Hippocampal formation (tissue), 2 donors: ENCODE data around the gene TMEM213.

Experiments used
- DNase-seq, 2 donors: peaks; one replicate each; lab custom pipeline; 2025; lab: John Stamatoyannopoulos, UW

The TMEM213 gene, protein sequence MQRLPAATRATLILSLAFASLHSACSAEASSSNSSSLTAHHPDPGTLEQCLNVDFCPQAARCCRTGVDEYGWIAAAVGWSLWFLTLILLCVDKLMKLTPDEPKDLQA

GRCh38 chr7:138797715-138798320, at the start of gene TMEM213, which contains the start of gene ATP6V0A4:
Gene TMEM213, plus strand, starts transcription at chr7:138797994. Its CDS starts 111 bp downstream, at chr7:138798105.
Gene ATP6V0A4, minus strand, starts transcription at chr7:138798196. Its CDS starts 26,949 bp downstream, at chr7:138771247.
- DNase-seq = no peak

- no peak for DNase-seq
Measured at GRCh38 chr7:138748666-138749065, 49.1 kb upstream of the TMEM213 start.

DNA sequence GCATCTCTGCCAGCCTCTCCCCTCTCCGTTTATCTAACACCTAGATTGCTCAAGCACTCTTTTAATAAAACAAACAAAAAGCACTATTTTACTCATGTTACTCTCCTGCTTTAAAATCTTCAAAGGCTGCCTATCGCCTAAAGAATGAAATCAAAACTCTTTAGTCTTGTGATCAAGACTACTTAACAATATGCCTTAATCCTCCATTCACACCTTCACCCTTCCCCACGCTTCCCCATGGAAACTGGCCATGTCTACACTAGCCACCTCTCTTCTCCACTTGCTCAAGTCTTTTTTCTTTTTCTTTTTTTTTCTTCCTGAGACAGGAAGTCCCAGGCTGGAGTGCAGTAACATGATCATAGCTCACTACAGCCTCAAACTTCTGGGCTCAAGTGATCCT, 47.8 kb upstream of the TMEM213 start:
- DNase-seq = no peak

- no peak for DNase-seq
Measured at GRCh38 chr7:138750473-138750872, 47.3 kb upstream of the TMEM213 start.

DNA sequence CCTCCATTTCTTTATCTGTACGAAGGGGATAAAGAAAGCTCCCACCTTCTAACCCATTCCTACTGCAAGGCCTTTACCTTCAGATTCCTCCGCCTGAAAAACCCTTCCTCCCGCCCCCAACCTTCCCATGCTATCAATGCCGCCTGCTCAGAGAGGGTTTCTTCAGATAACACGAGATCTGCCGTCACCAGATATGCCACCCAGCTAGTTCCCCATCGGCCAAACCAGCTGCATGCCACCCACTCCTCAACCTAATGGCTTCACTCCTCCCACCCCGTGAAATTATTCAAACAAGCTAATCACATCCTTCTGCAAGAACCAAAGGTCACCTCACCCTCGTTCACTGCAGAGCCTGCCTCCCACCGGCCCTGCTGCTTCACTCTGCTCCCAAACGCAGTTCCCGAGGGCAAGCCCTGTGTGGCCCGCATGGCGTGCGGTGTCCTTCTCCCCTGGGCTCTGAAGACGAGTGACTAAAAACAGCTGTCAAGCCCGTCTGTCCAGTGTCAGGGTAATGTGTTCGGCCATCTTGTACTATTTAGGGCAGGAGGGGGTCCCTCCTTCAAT, 46.8 kb upstream of the TMEM213 start:
- no peak for DNase-seq

DNA sequence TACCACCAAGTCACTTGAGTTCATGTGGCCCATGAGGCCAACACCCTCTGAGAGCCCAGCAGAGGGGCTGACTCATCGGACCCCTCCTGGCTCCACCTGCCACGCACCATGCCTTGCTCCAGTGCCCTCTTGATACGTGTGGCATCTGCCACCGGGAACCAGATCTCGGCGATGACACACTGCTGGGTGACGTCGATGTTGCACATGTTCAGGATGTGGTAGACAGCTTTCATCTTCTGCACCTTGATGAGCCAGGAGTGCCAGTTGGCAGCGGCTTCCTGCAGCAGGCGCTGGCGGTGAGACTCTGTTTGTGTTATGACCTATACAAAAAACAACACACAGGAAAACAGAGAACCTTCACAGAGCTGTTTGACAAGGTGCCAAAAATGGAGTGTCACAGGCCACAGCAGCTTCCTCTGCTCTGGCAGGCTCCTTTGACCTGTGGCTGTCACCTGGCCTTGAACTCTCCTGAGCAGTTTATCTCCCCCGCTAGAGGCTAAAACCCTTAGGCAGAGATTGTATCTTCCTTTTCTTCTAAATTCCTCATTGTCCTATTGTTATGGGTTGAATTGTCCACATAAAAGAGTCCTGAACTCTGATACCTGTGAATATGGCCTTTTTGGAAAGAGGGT, 45.2 kb upstream of the TMEM213 start:
- no peak for DNase-seq

GRCh38 chr7:138753150-138753518, 44.7 kb upstream of the TMEM213 start:
- DNase-seq = no peak

DNA sequence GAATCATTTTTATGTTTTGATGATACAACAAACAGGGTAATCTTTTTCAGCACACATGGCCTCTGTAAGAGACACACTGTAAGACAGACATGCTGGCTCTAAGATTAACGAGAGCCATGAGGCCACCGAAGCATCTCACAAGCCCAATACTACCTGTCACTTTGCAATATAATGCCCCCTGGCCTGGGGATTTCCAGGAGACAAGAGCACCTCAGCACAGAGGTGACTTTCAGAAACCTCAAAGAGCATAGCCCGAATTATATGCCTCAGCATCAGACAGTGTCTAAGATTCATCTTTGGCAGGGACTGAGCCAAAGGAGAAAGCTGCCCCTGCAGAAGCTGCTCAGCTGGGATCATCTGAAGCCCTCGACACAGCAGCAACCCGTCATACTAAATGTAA, 44.2 kb upstream of the TMEM213 start:
- DNase-seq = no peak

GRCh38 chr7:138755331-138755747, 42.5 kb upstream of the TMEM213 start:
- no peak for DNase-seq

GRCh38 chr7:138755842-138756590, 41.8 kb upstream of the TMEM213 start:
- no peak for DNase-seq

GRCh38 chr7:138756591-138757242, 41.1 kb upstream of the TMEM213 start:
- no peak for DNase-seq

GRCh38 chr7:138768241-138768640, 29.6 kb upstream of the TMEM213 start:
- DNase-seq = no peak

DNA sequence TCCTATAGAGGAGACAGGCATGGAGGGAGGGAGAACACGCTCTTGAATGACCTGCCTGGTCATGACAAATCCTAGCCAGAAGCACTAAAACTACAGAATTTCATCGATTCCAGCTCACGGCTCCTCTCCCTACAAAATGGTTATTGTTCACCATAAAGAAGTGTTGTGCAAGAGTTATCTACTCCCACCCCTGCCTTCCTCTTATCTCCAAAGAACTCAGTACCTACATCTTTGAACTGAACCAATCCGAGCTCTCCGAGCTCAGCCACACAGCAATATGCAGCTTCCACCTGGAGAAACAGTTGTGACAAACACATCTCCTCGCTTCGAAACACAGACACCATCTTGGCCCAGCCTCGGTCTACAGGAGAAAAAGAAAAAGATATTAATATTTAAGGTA, 26.9 kb upstream of the TMEM213 start:
- no peak for DNase-seq

GRCh38 chr7:138773176-138773575, 24.6 kb upstream of the TMEM213 start:
- DNase-seq = no peak

GRCh38 chr7:138773817-138774216, 24.0 kb upstream of the TMEM213 start:
- DNase-seq = no peak

DNA sequence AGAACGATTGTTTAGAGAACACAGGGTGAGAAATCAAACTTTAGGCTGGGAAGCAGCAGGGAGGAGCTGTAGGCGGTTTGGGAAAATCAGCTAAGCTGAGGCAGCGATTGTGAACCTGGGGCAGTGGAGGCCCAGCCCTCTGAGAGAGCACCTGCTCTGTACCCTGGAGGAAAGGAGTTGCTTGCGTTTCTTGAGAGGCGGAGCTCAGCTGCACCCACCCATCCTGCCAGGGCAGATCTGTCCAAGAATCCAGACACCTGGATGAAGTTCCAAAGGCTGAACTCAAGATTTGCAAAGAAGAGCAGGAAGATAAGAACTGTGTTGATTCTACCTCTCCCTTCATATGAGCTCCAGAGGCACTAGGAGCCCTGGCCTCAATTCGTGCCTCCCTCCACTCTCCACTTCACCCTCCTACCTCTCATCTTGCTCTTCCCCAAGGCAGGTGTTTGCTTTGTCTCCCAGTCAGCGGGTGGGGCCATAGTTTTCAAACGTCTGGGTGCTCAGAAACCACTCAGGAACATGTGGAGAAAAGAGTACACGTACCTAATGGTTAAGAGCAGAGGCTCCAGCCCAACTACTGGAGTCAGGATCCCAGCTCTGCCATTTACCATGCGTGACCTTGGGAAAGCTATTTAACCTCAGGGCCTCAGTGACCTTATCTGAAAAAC, 21.5 kb upstream of the TMEM213 start:
- no peak for DNase-seq

DNA sequence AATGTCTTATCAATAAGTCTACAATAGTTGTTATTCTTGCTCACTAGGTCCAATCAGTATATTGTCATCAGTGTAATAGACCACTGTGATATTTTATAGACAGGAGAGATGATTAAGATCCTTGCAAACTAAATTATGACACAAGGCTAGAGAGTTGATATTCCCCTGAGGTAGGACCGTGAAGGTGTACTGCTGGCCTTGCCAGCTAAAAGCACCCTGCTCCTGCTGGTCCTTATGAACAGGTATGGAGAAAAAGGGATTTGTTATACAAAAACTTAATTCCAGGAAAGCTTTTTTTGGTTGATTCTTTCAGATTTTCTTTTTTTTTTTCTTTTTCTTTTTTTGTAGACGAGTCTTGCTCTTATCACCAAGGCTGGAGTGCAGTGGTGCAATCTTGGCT, 16.8 kb upstream of the TMEM213 start:
- no peak for DNase-seq

- DNase-seq = no peak
Measured at GRCh38 chr7:138784692-138785091, 13.1 kb upstream of the TMEM213 start.

DNA sequence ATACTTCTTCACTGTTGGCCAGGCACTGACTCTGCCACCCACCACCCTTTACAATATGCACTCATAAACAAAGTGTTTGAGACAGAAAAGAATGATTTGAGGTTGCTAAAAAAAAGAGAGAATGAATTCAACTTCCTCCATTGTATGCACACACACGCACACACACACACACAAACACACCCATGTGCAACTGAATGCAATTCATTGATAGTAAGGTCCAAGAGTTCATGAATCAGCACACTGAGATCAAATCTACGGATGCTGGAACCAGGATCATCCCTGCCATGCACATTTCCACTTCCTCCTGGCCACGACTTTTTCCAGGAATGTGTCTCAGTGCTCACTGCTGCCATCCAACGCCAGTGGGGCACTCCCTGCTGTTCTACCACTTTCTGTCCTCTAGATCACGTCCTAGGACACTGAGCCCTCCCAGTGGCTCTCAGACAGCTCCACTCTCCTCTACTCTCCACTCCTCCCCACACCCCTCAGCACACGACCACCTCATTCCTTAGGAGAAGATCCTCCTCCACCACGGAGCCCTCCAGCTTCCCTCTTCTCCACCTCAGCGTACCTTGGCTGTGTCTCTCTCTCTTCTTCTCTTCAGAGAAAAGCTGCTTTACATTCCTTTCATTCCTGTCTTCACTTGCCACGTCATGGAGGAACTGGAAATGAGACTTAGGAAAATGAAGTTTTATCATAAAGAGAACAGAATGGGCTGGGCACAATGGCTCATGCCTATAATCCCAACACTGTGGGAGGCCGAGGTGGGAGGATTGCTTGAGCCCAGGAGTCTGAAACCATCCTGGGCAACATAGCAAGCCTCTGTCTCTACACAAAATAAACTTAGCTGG, 12.0 kb upstream of the TMEM213 start:
- no peak for DNase-seq

DNA sequence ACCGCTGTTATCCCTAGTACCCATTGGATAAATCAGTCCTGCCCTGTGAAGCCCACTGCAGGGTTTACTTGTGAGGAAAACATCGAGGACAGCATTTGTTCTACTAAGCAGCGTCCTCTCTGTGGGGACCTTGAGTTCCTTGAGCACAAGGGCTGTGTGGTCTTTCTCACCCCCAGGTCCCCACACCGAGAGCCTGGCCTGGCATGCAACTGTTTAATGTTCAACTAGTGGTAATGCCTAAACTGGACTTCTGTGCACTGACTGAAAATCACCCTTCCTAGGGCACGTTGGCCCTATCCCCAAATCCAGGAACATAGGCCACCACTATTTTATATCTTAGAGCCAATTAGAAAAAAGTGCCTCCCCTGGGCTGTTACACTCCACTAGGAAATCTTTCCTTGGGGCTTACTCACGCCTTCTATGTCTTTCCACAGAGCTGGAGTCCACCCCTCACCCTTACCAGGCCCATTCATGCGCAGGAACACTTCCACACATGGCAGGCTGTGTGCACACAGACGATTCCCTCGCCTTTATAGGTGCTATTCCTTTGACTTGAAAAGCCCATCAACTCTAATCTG, 1.7 kb upstream of the TMEM213 start:
- no peak for DNase-seq
